ENCODE results near the gene ANKRD44.
"Not testable (repeated sequence)": the region's sequence is repeated elsewhere in the genome, so short reads cannot be mapped to it uniquely, and the experiment has no call there.

ANKRD44 gene

GRCh38 chr2:197315371-197315770 is 4.8 kb upstream of the ANKRD44 start:
- DNase-seq, result no peak

GRCh38 chr2:197312186-197312585 is 1.6 kb upstream of the ANKRD44 start:
- DNase-seq, result no peak

- no peak for DNase-seq
Measured at GRCh38 chr2:197311421-197312033, 947 bp upstream of the ANKRD44 start.

- no peak for DNase-seq
Measured at GRCh38 chr2:197310987-197311420, 424 bp upstream of the ANKRD44 start.

- no peak for DNase-seq
Measured at GRCh38 chr2:197309691-197310231, 819 bp downstream of the ANKRD44 start.

GRCh38 chr2:197308996-197309690 is 1.4 kb downstream of the ANKRD44 start:
- DNase-seq, result no peak

- DNase-seq, result no peak
Measured at GRCh38 chr2:197308585-197308984, 2.0 kb downstream of the ANKRD44 start.

GRCh38 chr2:197307933-197308521 is 2.6 kb downstream of the ANKRD44 start:
- DNase-seq, result no peak

- no peak for DNase-seq
Measured at GRCh38 chr2:197307236-197307932, 3.2 kb downstream of the ANKRD44 start.

- DNase-seq, result no peak
Measured at GRCh38 chr2:197306696-197307040, 3.9 kb downstream of the ANKRD44 start.

- DNase-seq, result no peak
Measured at GRCh38 chr2:197306024-197306695, 4.4 kb downstream of the ANKRD44 start.

- no peak for DNase-seq
Measured at GRCh38 chr2:197304556-197305011, 6.0 kb downstream of the ANKRD44 start.

GRCh38 chr2:197300139-197300538 is 10.4 kb downstream of the ANKRD44 start:
- no peak for DNase-seq

- no peak for DNase-seq
Measured at GRCh38 chr2:197298609-197299008, 12.0 kb downstream of the ANKRD44 start.

- DNase-seq, result no peak
Measured at GRCh38 chr2:197297772-197298318, 12.7 kb downstream of the ANKRD44 start.

GRCh38 chr2:197297266-197297665 is 13.3 kb downstream of the ANKRD44 start:
- no peak for DNase-seq

GRCh38 chr2:197296835-197297234 is 13.7 kb downstream of the ANKRD44 start:
- no peak for DNase-seq

GRCh38 chr2:197294260-197294659 is 16.3 kb downstream of the ANKRD44 start:
- DNase-seq, result no peak

- no peak for DNase-seq
Measured at GRCh38 chr2:197293252-197294007, 17.1 kb downstream of the ANKRD44 start.

- no peak for DNase-seq
Measured at GRCh38 chr2:197292619-197293018, 18.0 kb downstream of the ANKRD44 start.

GRCh38 chr2:197287596-197287932 is 23.0 kb downstream of the ANKRD44 start:
- DNase-seq, result not testable (repeated sequence)

Measured in NCI-H774 (cell line).